Measurements from ENCODE around the gene HMSD.

DNA sequence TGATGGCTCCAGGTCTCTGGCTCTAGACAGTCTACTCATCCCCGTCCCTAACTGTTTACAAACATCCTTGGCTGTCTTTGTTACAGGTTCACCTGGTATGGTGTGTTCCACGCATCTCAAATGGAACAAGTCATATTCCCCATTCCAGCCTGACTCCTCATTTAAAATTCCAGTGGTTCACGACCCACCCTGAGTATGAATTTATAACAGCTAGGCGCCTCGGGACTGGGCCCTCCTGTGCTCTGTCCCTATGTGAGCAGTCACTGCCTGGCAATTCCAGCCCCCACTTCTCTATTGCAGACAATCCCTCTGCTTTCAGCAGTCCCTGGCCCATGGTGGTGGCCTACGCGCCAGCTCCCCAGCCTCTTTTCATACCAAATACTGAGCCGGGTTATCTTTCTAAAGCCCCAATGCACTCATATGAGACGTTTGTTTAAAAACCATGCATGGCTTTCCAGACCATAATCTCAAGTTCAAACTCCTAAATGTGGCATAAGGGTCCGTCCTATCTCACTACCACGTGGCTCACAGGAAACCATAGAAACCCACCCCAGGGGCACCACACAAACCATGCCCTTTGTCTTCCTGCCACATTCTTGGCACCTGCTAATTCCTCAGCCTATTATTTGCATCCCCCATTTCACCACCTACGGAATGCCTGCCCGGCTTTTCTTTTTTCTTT, 22.4 kb downstream of the HMSD start:
- TF ChIP-seq YY1 (IDR thresholded peaks at IDR 0.05; ENCODE audit: insufficient read depth, insufficient read length) (no peak), SUZ12 (IDR thresholded peaks at IDR 0.05; ENCODE audit: extremely low read depth, insufficient read depth, insufficient read length) (no peak), ZNF274 (IDR thresholded peaks at IDR 0.05; ENCODE audit: low read depth, low read length) (no peak)
